Neural cell (in vitro differentiated cells): Measurements from ENCODE around the gene SDK1. TPM values are rescaled to one million over a fixed set of nuclear protein-coding genes. Genes with fewer than 3 reads are reported as not detected.

Experiments used
- H2AFZ ChIP-seq: fragments of 200-600, 300-800 bp; sonication (generic), shearing (Covaris generic); 2 replicates; pipeline ENCODE4 v1.6.0; 2014; ENCODE audit warnings: low read depth, mild to moderate bottlenecking, antibody characterized with exemption, low read length, moderate library complexity
- H3F3A ChIP-seq: fragments of 200-600 bp; shearing (Covaris generic); 2 replicates; pipeline ENCODE4 v1.6.1; 2016; ENCODE audit warnings: mild to moderate bottlenecking, moderate library complexity, mixed read lengths, antibody characterized with exemption, low read length; ENCODE audit not compliant: insufficient read depth, poor library complexity, severe bottlenecking
- H3K27ac ChIP-seq: fragments of 200-600, 300-800 bp; sonication (generic), shearing (Covaris generic); 2 replicates; pipeline ENCODE4 v1.5.1; 2014; ENCODE audit warnings: mild to moderate bottlenecking, low read length, moderate library complexity
- H3K27me3 ChIP-seq: fragments of 300-800, 200-600 bp; sonication (generic), shearing (Covaris generic); 2 replicates; pipeline ENCODE4 v1.6.0; 2014; ENCODE audit warnings: mild to moderate bottlenecking, low read depth, low read length, moderate library complexity; ENCODE audit not compliant: insufficient read depth
- H3K36me3 ChIP-seq: fragments of 300-800, 200-600 bp; sonication (generic), shearing (Covaris generic); 2 replicates; pipeline ENCODE4 v1.5.1; 2014; ENCODE audit warnings: mild to moderate bottlenecking, antibody characterized with exemption, low read length, moderate library complexity; ENCODE audit not compliant: insufficient read depth
- H3K4me2 ChIP-seq: fragments of 300-800, 200-600 bp; sonication (generic), shearing (Covaris generic); 2 replicates; pipeline ENCODE4 v1.6.0; 2014; ENCODE audit warnings: mild to moderate bottlenecking, low read length
- H3K4me3 ChIP-seq: fragments of 300-800, 200-600 bp; sonication (generic), shearing (Covaris generic); 2 replicates; pipeline ENCODE4 v1.5.1; 2014; ENCODE audit warnings: mild to moderate bottlenecking, low read length, moderate library complexity
- H3K79me2 ChIP-seq: fragments of 200-600 bp; shearing (Covaris generic); replicated peaks from 2 replicates; pipeline ENCODE4 v1.6.0; 2014; ENCODE audit warnings: mild to moderate bottlenecking, low read length, moderate library complexity; ENCODE audit not compliant: insufficient read depth
- H3K9ac ChIP-seq: fragments of 300-800, 200-600 bp; sonication (generic), shearing (Covaris generic); 2 replicates; pipeline ENCODE4 v1.6.1; 2016; ENCODE audit warnings: mild to moderate bottlenecking, low read length, mixed read lengths
- H3K9me2 ChIP-seq: fragments of 200-600 bp; shearing (Covaris generic); 2 replicates; pipeline ENCODE4 v1.6.1; 2016; ENCODE audit warnings: mild to moderate bottlenecking, low read length, mixed read lengths; ENCODE audit not compliant: insufficient read depth
- H3K9me3 ChIP-seq: fragments of 200-600, 300-800 bp; sonication (generic), shearing (Covaris generic); 2 replicates; pipeline ENCODE4 v1.6.1; 2016; ENCODE audit warnings: mild to moderate bottlenecking, mixed run types, low read length, moderate library complexity, mixed read lengths
- H4K20me1 ChIP-seq: fragments of 200-600 bp; shearing (Covaris generic); 2 replicates; pipeline ENCODE4 v1.6.1; 2016; ENCODE audit warnings: mild to moderate bottlenecking, mixed run types; ENCODE audit not compliant: insufficient read depth
- CTCF ChIP-seq: fragments of 450-650 bp; IDR thresholded peaks from 2 replicates; pipeline ENCODE4 v1.5.1; 2014; ENCODE audit warnings: antibody characterized with exemption, mild to moderate bottlenecking, moderate library complexity; ENCODE audit not compliant: poor library complexity, severe bottlenecking
- EP300 ChIP-seq: fragments of 450-650 bp; conservative IDR thresholded peaks from 2 replicates; pipeline ENCODE4 v1.6.1; 2014; ENCODE audit warnings: antibody characterized with exemption, mild to moderate bottlenecking, moderate library complexity; ENCODE audit not compliant: poor library complexity, severe bottlenecking
- EZH2 ChIP-seq: fragments of 200-600, 300-800 bp; shearing (Covaris generic), sonication (generic); IDR thresholded peaks from 2 replicates; pipeline ENCODE4 v1.6.1; 2014; ENCODE audit warnings: antibody characterized with exemption, low read length, borderline replicate concordance, mild to moderate bottlenecking; ENCODE audit not compliant: insufficient read depth, poor library complexity, severe bottlenecking
- MXI1 ChIP-seq: fragments of 450-650 bp; conservative IDR thresholded peaks from 2 replicates; pipeline ENCODE4 v1.6.1; 2014; ENCODE audit warnings: antibody characterized with exemption, mild to moderate bottlenecking; ENCODE audit not compliant: poor library complexity, severe bottlenecking
- POLR2AphosphoS5 ChIP-seq: IDR thresholded peaks from 2 replicates; pipeline ENCODE4 v1.6.1; 2012
- RAD21 ChIP-seq: fragments of 450-650 bp; conservative IDR thresholded peaks from 2 replicates; pipeline ENCODE4 v1.6.1; 2014; ENCODE audit warnings: antibody characterized with exemption, mild to moderate bottlenecking, moderate library complexity
- SMC3 ChIP-seq: fragments of 450-650 bp; conservative IDR thresholded peaks from 2 replicates; pipeline ENCODE4 v1.6.1; 2014; ENCODE audit warnings: antibody characterized with exemption, mild to moderate bottlenecking, moderate library complexity; ENCODE audit not compliant: poor library complexity
- TAF1 ChIP-seq: IDR thresholded peaks from 2 replicates; pipeline ENCODE4 v1.6.1; 2012; ENCODE audit warnings: low read depth
- polyA plus RNA-seq: library from polyadenylated mRNA; depleted of rRNA; stranded (reverse); fragments of >200 nt; gene quantifications from 2 replicates; pipeline ENCODE4 v1.2.3, GENCODE V29; 2014
- TF ChIP-seq, protein P1 (sequence below): IDR thresholded peaks from 2 replicates; pipeline ENCODE4 v1.6.1; 2012; ENCODE audit warnings: borderline replicate concordance

The SDK1 gene
- polyA plus RNA-seq, 1 donor from 2014 or later = 2.7 TPM

- H3K9me2 ChIP-seq = no peaks in the 10 kb centered on the region
- H3K4me2 ChIP-seq = no peak overlapping the region
- H3K4me3 ChIP-seq = no peak overlapping the region
- no peaks in the 10 kb centered on the region for H3K27me3 ChIP-seq
- H3K36me3 ChIP-seq = peaks cover 3% of the 10 kb centered on the region
- H3K27ac ChIP-seq = no peak overlapping the region
- no peaks in the 10 kb centered on the region for H4K20me1 ChIP-seq
- no peaks in the 10 kb centered on the region for H3K9me3 ChIP-seq
- H2AFZ ChIP-seq = no peak overlapping the region
- H3K79me2 ChIP-seq = no peaks in the 10 kb centered on the region
- H3K9ac ChIP-seq = no peak overlapping the region
- H3F3A ChIP-seq = no peaks in the 10 kb centered on the region
- TF ChIP-seq CTCF = no peak
- TF ChIP-seq MXI1 = no peak
- TF ChIP-seq SMC3 = no peak
These were observed 810.1 kb downstream of the SDK1 start for GRCh38 chr7:4111166-4111565.

GRCh38 chr7:4113271-4113670 is 812.2 kb downstream of the SDK1 start:
- no peak overlapping the region for H3K27ac ChIP-seq
- H4K20me1 ChIP-seq = no peaks in the 10 kb centered on the region
- no peaks in the 10 kb centered on the region for H3K27me3 ChIP-seq
- H3K79me2 ChIP-seq = no peaks in the 10 kb centered on the region
- no peak overlapping the region for H3K4me2 ChIP-seq
- no peak overlapping the region for H3K4me3 ChIP-seq
- no peak overlapping the region for H2AFZ ChIP-seq
- TF ChIP-seq, protein P1, sequence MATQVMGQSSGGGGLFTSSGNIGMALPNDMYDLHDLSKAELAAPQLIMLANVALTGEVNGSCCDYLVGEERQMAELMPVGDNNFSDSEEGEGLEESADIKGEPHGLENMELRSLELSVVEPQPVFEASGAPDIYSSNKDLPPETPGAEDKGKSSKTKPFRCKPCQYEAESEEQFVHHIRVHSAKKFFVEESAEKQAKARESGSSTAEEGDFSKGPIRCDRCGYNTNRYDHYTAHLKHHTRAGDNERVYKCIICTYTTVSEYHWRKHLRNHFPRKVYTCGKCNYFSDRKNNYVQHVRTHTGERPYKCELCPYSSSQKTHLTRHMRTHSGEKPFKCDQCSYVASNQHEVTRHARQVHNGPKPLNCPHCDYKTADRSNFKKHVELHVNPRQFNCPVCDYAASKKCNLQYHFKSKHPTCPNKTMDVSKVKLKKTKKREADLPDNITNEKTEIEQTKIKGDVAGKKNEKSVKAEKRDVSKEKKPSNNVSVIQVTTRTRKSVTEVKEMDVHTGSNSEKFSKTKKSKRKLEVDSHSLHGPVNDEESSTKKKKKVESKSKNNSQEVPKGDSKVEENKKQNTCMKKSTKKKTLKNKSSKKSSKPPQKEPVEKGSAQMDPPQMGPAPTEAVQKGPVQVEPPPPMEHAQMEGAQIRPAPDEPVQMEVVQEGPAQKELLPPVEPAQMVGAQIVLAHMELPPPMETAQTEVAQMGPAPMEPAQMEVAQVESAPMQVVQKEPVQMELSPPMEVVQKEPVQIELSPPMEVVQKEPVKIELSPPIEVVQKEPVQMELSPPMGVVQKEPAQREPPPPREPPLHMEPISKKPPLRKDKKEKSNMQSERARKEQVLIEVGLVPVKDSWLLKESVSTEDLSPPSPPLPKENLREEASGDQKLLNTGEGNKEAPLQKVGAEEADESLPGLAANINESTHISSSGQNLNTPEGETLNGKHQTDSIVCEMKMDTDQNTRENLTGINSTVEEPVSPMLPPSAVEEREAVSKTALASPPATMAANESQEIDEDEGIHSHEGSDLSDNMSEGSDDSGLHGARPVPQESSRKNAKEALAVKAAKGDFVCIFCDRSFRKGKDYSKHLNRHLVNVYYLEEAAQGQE = no peak
- TF ChIP-seq EZH2 = no peak
- TF ChIP-seq POLR2AphosphoS5 = no peak
- no peak for TF ChIP-seq EP300
- TF ChIP-seq CTCF = no peak
- TF ChIP-seq SMC3 = no peak
- TF ChIP-seq MXI1 = no peak
- TF ChIP-seq RAD21 = no peak
- no peak for TF ChIP-seq TAF1
- H3K36me3 ChIP-seq = peaks cover 3% of the 10 kb centered on the region
- no peaks in the 10 kb centered on the region for H3F3A ChIP-seq
- no peaks in the 10 kb centered on the region for H3K9me3 ChIP-seq
- no peaks in the 10 kb centered on the region for H3K9me2 ChIP-seq
- H3K9ac ChIP-seq = no peak overlapping the region
